HT1080 (cell line): ENCODE data around the gene PEX11G. TPM values are rescaled to one million over a fixed set of nuclear protein-coding genes. Genes with fewer than 3 reads are reported as not detected.
"Not testable (repeated sequence)": the region's sequence is repeated elsewhere in the genome, so short reads cannot be mapped to it uniquely, and the experiment has no call there.

Experiments used
- DNase-seq: peaks from one replicate; pipeline ENCODE4 v3.0.0-alpha.2; 2015; ENCODE audit warnings: low read depth
- total RNA-seq: library from RNA; depleted of rRNA; stranded (reverse); fragments of >200 nt; shearing (Covaris generic); gene quantifications from 2 replicates; pipeline ENCODE4 v1.2.3, GENCODE V29; 2014

Gene PEX11G
- total RNA-seq, 1 experiment from 2014 or later: not detected

- DNase-seq: no peak
These were observed 19.1 kb downstream of the PEX11G start for GRCh38 chr19:7469669-7470285.

- no peak for DNase-seq
These were observed 20.0 kb downstream of the PEX11G start for GRCh38 chr19:7468840-7469239.

DNA sequence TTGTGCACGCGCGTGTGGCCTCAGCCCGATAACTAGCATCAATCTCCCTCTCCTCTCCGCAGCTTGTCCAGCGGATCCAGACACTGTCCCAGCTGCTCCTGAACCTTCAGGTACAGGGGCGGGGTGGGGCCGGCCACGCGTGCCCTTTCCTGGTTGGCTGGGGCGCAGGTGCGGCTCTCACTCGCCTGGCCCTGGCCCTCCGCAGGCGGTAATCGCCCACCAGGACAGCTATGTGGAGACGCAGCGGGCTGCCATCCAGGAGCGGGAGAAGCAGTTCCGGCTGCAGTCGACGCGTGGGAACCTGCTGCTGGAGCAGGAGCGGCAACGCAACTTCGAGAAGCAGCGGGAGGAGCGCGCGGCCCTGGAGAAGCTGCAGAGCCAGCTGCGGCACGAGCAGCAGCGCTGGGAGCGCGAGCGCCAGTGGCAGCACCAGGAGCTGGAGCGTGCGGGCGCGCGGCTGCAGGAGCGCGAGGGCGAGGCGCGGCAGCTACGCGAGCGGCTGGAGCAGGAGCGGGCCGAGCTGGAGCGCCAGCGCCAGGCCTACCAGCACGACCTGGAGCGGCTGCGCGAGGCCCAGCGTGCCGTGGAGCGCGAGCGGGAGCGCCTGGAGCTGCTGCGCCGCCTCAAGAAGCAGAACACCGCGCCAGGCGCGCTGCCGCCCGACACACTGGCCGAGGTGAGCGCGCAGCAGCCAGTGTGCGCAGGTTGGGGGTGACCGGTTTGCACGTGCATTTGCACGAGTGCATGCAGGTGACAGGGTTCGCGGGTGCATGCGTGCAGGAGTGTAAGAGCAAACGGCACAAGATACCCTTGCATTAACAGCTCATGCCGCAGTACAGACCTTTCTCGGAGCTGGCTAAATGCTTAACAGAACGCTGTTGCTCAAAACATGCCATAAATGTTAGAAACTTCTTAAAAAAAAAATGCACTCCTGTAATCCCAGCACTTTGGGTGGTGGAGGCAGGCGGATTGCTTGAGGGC lies 21.5 kb downstream of the PEX11G start:
- no peak for DNase-seq

- DNase-seq: no peak
These were observed 25.3 kb downstream of the PEX11G start for GRCh38 chr19:7463575-7463974.

DNA sequence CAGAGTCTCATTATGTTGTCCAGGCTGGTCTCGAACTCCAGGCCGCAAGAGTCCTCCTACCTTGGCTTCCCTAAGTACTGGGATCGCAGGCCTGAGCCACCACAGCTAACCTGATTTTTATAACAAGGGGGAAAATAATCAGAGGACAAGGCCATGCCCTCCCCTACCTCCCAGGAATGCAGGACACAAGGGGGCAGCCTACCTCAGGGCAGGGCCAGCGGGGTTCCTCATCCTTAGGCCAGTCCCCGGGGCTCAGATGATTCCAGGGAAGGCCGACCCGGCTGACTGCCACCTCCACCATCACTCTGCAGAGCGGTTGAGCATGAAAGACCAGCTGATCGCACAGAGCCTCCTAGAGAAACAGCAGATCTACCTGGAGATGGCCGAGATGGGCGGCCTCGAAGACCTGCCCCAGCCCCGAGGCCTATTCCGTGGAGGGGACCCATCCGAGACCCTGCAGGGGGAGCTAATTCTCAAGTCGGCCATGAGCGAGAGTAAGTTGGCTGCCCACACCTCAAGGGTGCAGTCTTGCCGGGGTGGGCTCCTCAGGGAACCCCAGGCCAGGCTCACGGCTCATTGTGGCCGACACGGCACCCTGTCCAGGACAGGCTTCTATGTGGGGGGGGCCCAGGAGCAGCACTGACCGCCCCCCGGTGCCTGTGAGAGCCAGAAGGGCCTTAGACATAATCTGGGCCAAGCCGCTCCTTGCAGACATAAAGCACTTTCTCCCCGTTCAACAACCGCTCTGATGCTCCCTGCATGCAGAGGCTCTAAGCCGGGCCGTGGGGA lies 26.8 kb downstream of the PEX11G start:
- no peak for DNase-seq

GRCh38 chr19:7460562-7460966 lies 28.3 kb downstream of the PEX11G start:
- peak; percentile 29 for DNase-seq

DNA sequence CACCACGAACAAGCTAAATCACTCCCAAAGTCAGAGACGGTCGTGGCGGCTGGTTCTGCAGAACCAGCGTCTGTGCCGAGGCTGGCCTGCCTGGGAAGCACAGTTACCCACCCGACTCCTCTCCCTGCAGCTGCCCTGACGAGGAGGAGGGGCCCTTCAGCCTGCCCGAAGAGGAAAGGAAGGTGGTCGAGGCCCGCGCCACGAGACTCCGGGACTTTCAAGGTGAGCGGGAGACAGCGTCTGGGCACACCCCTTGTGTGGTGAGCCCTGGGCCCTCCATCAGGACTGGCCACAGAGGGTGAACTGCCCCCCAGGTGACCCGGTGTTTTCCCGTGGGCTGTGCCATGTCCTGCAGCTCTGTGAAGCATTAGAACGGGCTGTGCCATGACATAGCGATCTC lies 29.1 kb downstream of the PEX11G start:
- no peak for DNase-seq

DNA sequence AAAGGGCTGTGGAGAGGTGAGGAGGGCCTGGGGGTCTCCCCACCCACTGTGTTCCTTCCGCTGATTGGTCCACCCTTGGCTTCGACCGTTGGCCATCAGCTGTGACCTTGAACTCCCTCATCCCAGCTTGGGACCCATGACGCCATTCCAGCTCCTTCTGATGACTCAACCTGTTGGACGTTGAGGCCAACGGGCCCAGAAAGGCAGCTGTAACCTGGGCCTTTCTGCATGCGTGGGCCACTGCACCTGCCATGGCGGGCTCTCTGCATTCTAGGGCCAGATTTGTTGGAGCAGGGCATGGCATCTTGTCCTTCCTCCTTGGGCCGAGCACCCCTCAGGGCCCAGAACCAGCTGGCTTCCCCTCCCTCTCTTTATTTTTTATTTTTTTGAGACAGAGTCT lies 30.2 kb downstream of the PEX11G start:
- DNase-seq: no peak

DNA sequence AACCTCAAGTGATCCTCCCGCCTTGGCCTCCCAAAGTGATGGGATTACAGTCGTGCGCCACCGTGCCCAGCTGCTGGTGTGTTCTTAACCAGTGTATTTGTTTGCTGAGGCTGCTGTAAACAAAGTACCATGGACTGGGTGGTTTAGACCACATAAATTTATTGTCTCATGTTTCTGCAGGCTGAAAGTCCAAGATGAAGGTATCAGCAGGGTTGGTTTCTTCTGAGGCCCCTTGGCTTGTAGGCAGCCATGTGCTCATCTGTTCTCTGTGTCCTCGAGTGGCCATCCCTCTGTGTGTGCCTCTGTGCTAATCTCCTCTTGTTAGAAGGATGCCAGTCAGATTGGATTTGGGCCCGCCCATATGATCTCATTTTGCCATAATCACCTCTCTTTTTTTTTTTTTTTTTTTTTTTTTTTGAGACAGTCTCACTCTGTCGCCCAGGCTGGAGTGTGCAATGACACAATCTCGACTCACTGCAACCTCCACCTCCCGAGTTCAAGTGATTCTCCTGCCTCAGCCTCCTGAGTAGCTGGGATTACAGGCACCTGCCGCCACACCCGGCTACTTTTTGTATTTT lies 31.8 kb downstream of the PEX11G start:
- peak; percentile 45 for DNase-seq

DNA sequence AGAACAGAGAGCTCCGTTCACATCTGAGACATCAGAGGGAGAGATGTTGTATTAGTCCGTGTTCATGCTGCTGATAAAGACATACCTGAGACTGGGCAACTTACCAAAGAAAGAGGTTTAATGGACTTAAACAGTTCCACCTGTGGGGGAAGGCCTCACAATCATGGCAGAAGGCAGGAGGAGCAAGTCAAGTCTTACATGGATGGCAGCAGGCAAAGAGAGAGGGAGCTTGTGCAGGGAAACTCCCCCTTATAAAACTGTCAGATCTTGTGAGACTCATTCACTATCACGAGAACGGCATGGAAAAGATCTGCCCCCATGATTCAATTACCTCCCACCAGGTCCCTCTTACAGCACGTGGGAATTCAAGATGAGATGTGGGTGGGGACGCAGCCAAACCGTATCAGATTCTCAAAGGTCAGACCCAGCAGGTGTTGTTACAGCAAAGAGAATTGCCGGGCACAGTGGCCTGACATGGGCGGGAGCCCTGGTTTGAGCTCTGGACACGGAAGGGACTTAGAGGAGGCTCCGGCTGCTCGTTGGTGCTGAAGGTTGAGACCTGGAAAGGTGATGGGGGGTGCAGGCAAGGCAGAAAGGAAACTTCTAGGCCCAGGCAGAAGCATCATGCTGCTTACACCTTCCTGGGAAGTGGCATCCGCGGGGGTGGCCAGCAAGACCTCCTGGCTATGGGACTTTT lies 33.1 kb downstream of the PEX11G start:
- no peak for DNase-seq

DNA sequence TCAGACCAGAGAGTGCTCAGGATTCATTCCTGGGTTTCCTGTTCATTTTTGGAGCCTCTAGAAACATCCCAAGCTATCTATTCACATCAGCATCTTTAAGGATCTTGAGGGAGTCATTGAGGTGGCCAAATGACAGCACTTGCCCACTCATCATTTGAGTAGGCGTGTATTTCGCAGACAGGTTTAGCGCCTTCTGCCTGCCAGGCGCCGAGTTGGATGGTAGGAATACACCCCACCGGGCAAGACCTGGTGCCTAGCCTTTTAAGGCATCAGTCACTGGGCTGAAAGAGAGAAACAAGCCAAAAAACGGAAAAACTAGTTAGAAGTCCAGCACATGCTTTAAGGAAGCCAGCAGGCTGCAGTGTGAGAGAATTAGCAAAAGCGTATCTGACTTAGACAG lies 33.8 kb downstream of the PEX11G start:
- DNase-seq: no peak

GRCh38 chr19:7450243-7451223 lies 38.3 kb downstream of the PEX11G start:
- DNase-seq: peak; percentile 23

- not testable (repeated sequence) for DNase-seq
These were observed 39.3 kb downstream of the PEX11G start for GRCh38 chr19:7449391-7450070.

DNA sequence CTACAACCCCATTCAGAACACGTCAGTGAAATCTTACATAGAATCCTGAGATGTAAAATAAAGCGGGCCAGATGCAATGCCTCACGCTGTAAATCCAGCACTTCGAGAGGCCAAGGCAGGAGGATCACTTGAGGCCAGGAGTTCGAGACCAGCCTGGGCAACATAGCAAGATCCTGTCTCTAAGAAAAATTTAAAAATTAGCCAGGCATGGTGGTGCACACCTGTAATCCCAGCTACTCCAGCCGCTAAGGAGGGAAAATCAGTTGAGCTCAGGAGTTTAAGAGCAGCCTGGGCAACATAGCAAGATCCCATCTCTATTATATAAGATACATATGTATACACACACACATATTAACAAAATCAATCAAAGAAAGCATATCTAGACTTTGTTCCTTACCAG lies 41.2 kb downstream of the PEX11G start:
- no peak for DNase-seq

DNA sequence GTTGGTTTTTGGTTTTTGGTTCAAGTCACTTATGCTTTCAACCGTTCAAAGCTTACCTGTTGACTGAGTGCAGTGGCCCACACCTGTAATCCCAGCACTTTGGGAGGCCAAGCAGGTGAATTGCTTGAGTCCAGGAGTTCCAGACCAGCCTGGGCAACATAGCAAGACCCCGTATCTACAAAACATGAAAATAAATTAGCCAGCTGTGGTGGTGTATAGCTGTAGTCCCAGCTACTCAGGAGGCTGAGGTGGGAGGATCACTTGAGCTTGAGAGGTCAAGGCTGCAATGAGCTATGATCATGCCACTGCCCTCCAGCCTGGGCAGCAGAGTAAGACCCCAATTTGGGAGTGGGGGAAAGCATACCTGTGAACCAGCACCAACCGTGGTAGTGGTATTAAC lies 43.7 kb downstream of the PEX11G start:
- DNase-seq: no peak

GRCh38 chr19:7444042-7444441 lies 44.8 kb downstream of the PEX11G start:
- no peak for DNase-seq

DNA sequence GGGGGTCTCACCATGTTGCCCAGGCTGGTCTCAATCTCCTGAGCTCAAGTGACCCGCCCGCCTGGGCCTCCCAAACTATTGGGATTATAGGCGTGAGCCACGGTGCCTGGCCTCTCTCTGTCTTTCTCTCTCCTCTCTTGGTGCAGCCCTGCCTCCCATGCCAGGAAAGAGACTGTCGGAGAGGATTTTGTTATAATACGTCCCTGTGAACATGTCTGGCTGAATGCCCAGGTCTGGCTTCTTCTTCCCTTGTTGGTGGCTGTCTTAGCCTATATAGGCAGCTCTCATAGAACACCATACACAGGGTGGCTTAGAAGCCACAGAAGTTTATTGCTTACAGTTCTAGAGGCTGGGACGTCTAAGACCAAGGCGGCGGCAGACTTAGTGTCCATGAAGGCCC lies 46.4 kb downstream of the PEX11G start:
- DNase-seq: no peak

GRCh38 chr19:7441468-7442146 lies 47.2 kb downstream of the PEX11G start:
- no peak for DNase-seq
